Liver (tissue), 9 donors: ENCODE measurements around the gene OR10P1. TPM values are rescaled to one million over a fixed set of nuclear protein-coding genes. Genes with fewer than 3 reads are reported as not detected.
"Not testable (repeated sequence)": the region's sequence is repeated elsewhere in the genome, so short reads cannot be mapped to it uniquely, and the experiment has no call there.

Source experiments
- DNase-seq: peaks from one replicate; pipeline ENCODE4 v3.0.0-alpha.2; 2017; ENCODE audit warnings: low spot score
- H3K27ac ChIP-seq, 2 donors: one replicate each; pipeline ENCODE4 v1.7.0; 2013; ENCODE audit warnings: inconsistent platforms in 2 of 2, low read length in 2 of 2, control low read depth in 1 of 2, low read depth in 1 of 2, mild to moderate bottlenecking in 1 of 2
- H3K27me3 ChIP-seq, 4 donors: one replicate each; pipeline versions ENCODE4 v1.6.1 to v1.7.0; 2013; ENCODE audit warnings: low read length in 3 of 4, inconsistent platforms in 1 of 4, mild to moderate bottlenecking in 1 of 4, moderate library complexity in 1 of 4; ENCODE audit not compliant: control insufficient read depth in 4 of 4, insufficient read depth in 4 of 4
- H3K36me3 ChIP-seq, 4 donors: one replicate each; pipeline versions ENCODE4 v1.6.1 to v1.7.0; 2013; ENCODE audit warnings: low read length in 3 of 4, mild to moderate bottlenecking in 3 of 4, low read depth in 1 of 4, moderate library complexity in 1 of 4; ENCODE audit not compliant: control insufficient read depth in 4 of 4, insufficient read depth in 3 of 4
- H3K4me1 ChIP-seq, 4 donors: one replicate each; pipeline versions ENCODE4 v1.6.1 to v1.7.0; 2013; ENCODE audit warnings: low read length in 3 of 4, mild to moderate bottlenecking in 3 of 4, moderate library complexity in 1 of 4; ENCODE audit not compliant: control insufficient read depth in 4 of 4, insufficient read depth in 4 of 4
- H3K4me3 ChIP-seq, 3 donors: one replicate each; pipeline versions ENCODE4 v1.6.1 to v1.7.0; 2013; ENCODE audit warnings: low read length in 3 of 3, control low read depth in 1 of 3, low read depth in 1 of 3, mild to moderate bottlenecking in 1 of 3
- H3K9ac ChIP-seq, 2 donors: one replicate each; pipeline ENCODE4 v1.7.0; 2013; ENCODE audit warnings: low read length in 2 of 2, mild to moderate bottlenecking in 2 of 2, moderate library complexity in 2 of 2, control low read depth in 1 of 2, low read depth in 1 of 2
- H3K9me3 ChIP-seq, 4 donors: one replicate each; pipeline versions ENCODE4 v1.6.1 to v1.7.0; 2013; ENCODE audit warnings: low read length in 3 of 4; ENCODE audit not compliant: control insufficient read depth in 4 of 4
- EGR1 ChIP-seq, 2 donors: IDR thresholded peaks; 2 replicates each; pipeline ENCODE4 v1.6.1; 2016 to 2018; ENCODE audit warnings: antibody characterized with exemption in 2 of 2, low read depth in 2 of 2
- FOXA1 ChIP-seq: IDR thresholded peaks from 2 replicates; pipeline ENCODE4 v1.6.1; 2016; ENCODE audit warnings: antibody characterized with exemption
- GABPA ChIP-seq, 2 donors: IDR thresholded peaks in 1 of 2; conservative IDR thresholded peaks in 1 of 2; 2 replicates each; pipeline ENCODE4 v1.6.1; 2016; ENCODE audit warnings: antibody characterized with exemption in 2 of 2, mild to moderate bottlenecking in 1 of 2, moderate library complexity in 1 of 2
- HNF4A ChIP-seq, 2 donors: conservative IDR thresholded peaks; 2 replicates each; pipeline ENCODE4 v1.6.1; 2016; ENCODE audit warnings: antibody characterized with exemption in 2 of 2, mild to moderate bottlenecking in 2 of 2
- HNF4G ChIP-seq: IDR thresholded peaks from 2 replicates; pipeline ENCODE4 v1.6.1; 2016; ENCODE audit warnings: antibody characterized with exemption
- JUND ChIP-seq, 2 donors: IDR thresholded peaks; 2 replicates each; pipeline ENCODE4 v1.6.1; 2016; ENCODE audit warnings: antibody characterized with exemption in 2 of 2
- NR2F2 ChIP-seq: IDR thresholded peaks from 2 replicates; pipeline ENCODE4 v1.6.1; 2016; ENCODE audit warnings: antibody characterized with exemption
- RAD21 ChIP-seq, 2 donors: IDR thresholded peaks; 2 replicates each; pipeline ENCODE4 v1.6.1; 2016; ENCODE audit warnings: antibody characterized with exemption in 2 of 2, mild to moderate bottlenecking in 2 of 2
- RXRA ChIP-seq, 2 donors: IDR thresholded peaks; 2 replicates each; pipeline ENCODE4 v1.6.1; 2017 to 2018; ENCODE audit warnings: antibody characterized with exemption in 2 of 2, mild to moderate bottlenecking in 1 of 2
- SP1 ChIP-seq: IDR thresholded peaks from 2 replicates; pipeline ENCODE4 v1.6.1; 2018; ENCODE audit warnings: antibody characterized with exemption, mild to moderate bottlenecking
- YY1 ChIP-seq: IDR thresholded peaks from 2 replicates; pipeline ENCODE4 v1.6.1; 2016; ENCODE audit warnings: antibody characterized with exemption, mild to moderate bottlenecking
- WGBS: extraction: QIAGEN DNeasy Blood & Tissue Kit; methylation state at CpG from one replicate; pipeline ENCODE4 v1.1.7; 2013; 5-methylcytosine and 5-hydroxymethylcytosine counted together
- polyA plus RNA-seq, 2 donors: library from polyadenylated mRNA; stranded (reverse) in 1 of 2; unstranded in 1 of 2; fragments of 200-250 nt in 1 of 2; fragments of >200 nt in 1 of 2; fragmentation: Nextera tagmentation in 1 of 2; extraction: Ambion mirVana in 1 of 2; gene quantifications; one replicate each; pipeline versions ENCODE4 v1.2.1 to v1.2.3, GENCODE V29; 2013 to 2015
- total RNA-seq, 2 donors: library from RNA; depleted of rRNA; stranded (reverse); fragments of >200 nt; gene quantifications; one replicate each; pipeline ENCODE4 v1.2.3, GENCODE V29; 2014
- TF ChIP-seq, protein P1 (sequence below): IDR thresholded peaks from 2 replicates; pipeline ENCODE4 v1.6.1; 2016; ENCODE audit warnings: antibody characterized with exemption
- TF ChIP-seq, protein P2 (sequence below): IDR thresholded peaks from 2 replicates; pipeline ENCODE4 v1.6.1; 2016; ENCODE audit warnings: antibody characterized with exemption
- TF ChIP-seq, protein P3 (sequence below): fragments of 150-350 bp; IDR thresholded peaks from 2 replicates; pipeline ENCODE4 v1.5.1; 2017; ENCODE audit warnings: improper control_type of control experiment, low read depth, low read length; ENCODE audit not compliant: missing input control
- TF ChIP-seq, protein P4 (sequence below): IDR thresholded peaks from 2 replicates; pipeline ENCODE4 v1.6.1; 2016; ENCODE audit warnings: antibody characterized with exemption, mild to moderate bottlenecking
- donor health status: healthy.
- donor health status: healthy.
- donor health status: healthy.
- donor health status: healthy.
- donor health status: healthy.

OR10P1 gene, protein sequence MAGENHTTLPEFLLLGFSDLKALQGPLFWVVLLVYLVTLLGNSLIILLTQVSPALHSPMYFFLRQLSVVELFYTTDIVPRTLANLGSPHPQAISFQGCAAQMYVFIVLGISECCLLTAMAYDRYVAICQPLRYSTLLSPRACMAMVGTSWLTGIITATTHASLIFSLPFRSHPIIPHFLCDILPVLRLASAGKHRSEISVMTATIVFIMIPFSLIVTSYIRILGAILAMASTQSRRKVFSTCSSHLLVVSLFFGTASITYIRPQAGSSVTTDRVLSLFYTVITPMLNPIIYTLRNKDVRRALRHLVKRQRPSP
- total RNA-seq (not detected), polyA plus RNA-seq (not detected)

DNA sequence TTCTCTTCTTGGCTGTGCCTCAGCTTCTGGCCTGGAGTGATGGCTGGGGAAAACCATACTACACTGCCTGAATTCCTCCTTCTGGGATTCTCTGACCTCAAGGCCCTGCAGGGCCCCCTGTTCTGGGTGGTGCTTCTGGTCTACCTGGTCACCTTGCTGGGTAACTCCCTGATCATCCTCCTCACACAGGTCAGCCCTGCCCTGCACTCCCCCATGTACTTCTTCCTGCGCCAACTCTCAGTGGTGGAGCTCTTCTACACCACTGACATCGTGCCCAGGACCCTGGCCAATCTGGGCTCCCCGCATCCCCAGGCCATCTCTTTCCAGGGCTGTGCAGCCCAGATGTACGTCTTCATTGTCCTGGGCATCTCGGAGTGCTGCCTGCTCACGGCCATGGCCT is at the start of gene OR10P1:
Gene OR10P1, plus strand, starts transcription at position 40 of the 400 bp plus-strand sequence. Its CDS starts 0 bp downstream, at position 40.
- H3K9me3 ChIP-seq: no peaks in the 10 kb centered on the region
- WGBS: 85% methylated on average over 6 of the region's 6 CpGs
- no peak for DNase-seq
- H3K27ac ChIP-seq: no peak within 1 kb of the TSS
- no peaks in the 10 kb centered on the region for H3K4me1 ChIP-seq
- TF ChIP-seq EGR1 (IDR thresholded peaks at IDR 0.05; ENCODE audit: low read depth in 2 of 2) (no peak), NR2F2 (no peak), YY1 (no peak), JUND (IDR thresholded peaks at IDR 0.05) (no peak), RAD21 (IDR thresholded peaks at IDR 0.05) (no peak), HNF4G (no peak), FOXA1 (no peak), RXRA (IDR thresholded peaks at IDR 0.05) (no peak), GABPA (IDR thresholded peaks at IDR 0.05 in 1 of 2, conservative IDR thresholded peaks at IDR 0.05 in 1 of 2) (no peak), HNF4A (conservative IDR thresholded peaks at IDR 0.05) (no peak), SP1 (no peak)
- TF ChIP-seq, protein P1, sequence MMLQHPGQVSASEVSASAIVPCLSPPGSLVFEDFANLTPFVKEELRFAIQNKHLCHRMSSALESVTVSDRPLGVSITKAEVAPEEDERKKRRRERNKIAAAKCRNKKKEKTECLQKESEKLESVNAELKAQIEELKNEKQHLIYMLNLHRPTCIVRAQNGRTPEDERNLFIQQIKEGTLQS: no peak
- TF ChIP-seq, protein P2, sequence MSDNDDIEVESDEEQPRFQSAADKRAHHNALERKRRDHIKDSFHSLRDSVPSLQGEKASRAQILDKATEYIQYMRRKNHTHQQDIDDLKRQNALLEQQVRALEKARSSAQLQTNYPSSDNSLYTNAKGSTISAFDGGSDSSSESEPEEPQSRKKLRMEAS: no peak
- TF ChIP-seq, protein P3, sequence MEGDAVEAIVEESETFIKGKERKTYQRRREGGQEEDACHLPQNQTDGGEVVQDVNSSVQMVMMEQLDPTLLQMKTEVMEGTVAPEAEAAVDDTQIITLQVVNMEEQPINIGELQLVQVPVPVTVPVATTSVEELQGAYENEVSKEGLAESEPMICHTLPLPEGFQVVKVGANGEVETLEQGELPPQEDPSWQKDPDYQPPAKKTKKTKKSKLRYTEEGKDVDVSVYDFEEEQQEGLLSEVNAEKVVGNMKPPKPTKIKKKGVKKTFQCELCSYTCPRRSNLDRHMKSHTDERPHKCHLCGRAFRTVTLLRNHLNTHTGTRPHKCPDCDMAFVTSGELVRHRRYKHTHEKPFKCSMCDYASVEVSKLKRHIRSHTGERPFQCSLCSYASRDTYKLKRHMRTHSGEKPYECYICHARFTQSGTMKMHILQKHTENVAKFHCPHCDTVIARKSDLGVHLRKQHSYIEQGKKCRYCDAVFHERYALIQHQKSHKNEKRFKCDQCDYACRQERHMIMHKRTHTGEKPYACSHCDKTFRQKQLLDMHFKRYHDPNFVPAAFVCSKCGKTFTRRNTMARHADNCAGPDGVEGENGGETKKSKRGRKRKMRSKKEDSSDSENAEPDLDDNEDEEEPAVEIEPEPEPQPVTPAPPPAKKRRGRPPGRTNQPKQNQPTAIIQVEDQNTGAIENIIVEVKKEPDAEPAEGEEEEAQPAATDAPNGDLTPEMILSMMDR: no peak
- TF ChIP-seq, protein P4, sequence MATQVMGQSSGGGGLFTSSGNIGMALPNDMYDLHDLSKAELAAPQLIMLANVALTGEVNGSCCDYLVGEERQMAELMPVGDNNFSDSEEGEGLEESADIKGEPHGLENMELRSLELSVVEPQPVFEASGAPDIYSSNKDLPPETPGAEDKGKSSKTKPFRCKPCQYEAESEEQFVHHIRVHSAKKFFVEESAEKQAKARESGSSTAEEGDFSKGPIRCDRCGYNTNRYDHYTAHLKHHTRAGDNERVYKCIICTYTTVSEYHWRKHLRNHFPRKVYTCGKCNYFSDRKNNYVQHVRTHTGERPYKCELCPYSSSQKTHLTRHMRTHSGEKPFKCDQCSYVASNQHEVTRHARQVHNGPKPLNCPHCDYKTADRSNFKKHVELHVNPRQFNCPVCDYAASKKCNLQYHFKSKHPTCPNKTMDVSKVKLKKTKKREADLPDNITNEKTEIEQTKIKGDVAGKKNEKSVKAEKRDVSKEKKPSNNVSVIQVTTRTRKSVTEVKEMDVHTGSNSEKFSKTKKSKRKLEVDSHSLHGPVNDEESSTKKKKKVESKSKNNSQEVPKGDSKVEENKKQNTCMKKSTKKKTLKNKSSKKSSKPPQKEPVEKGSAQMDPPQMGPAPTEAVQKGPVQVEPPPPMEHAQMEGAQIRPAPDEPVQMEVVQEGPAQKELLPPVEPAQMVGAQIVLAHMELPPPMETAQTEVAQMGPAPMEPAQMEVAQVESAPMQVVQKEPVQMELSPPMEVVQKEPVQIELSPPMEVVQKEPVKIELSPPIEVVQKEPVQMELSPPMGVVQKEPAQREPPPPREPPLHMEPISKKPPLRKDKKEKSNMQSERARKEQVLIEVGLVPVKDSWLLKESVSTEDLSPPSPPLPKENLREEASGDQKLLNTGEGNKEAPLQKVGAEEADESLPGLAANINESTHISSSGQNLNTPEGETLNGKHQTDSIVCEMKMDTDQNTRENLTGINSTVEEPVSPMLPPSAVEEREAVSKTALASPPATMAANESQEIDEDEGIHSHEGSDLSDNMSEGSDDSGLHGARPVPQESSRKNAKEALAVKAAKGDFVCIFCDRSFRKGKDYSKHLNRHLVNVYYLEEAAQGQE: no peak
- H3K9ac ChIP-seq: no peak within 1 kb of the TSS
- no peak within 1 kb of the TSS for H3K4me3 ChIP-seq
- H3K36me3 ChIP-seq: no peaks in the 10 kb centered on the region
- H3K27me3 ChIP-seq: no peaks in the 10 kb centered on the region

DNA sequence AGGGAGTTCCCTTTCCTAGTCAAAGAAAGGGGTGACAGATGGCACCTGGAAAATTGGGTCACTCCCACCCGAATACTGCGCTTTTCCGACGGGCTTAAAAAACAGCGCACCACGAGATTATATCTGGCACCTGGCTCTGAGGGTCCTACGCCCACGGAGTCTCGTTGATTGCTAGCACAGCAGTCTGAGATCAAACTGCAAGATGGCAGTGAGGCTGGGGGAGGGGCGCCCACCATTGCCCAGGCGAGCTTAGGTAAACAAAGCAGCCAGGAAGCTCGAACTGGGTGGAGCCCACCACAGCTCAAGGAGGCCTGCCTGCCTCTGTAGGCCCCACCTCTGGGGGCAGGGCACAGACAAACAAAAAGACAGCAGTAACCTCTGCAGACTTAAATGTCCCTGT is 46.5 kb upstream of the OR10P1 start:
- not testable (repeated sequence) for H3K9ac ChIP-seq, H3K9me3 ChIP-seq, H3K27me3 ChIP-seq, H3K4me3 ChIP-seq, H3K27ac ChIP-seq, H3K36me3 ChIP-seq, H3K4me1 ChIP-seq, DNase-seq
- WGBS: 66% methylated on average over 12 of the region's 12 CpGs
